Lower leg skin (tissue), 3 donors: ENCODE data around the gene ANKRD34A.

ENCODE experiments used
- POLR2A ChIP-seq, 2 donors: fragments of 450-650 bp; IDR thresholded peaks; one replicate each; pipeline ENCODE4 v1.6.1; 2016 to 2017; ENCODE audit warnings: antibody characterized with exemption in 2 of 2, mild to moderate bottlenecking in 1 of 2, moderate library complexity in 1 of 2
- TF ChIP-seq, protein P1 (sequence below), 3 donors: fragments of 450-650 bp; IDR thresholded peaks; one replicate each; pipeline ENCODE4 v1.5.1; 2016; ENCODE audit warnings: antibody characterized with exemption in 3 of 3, mild to moderate bottlenecking in 3 of 3, moderate library complexity in 2 of 3

DNA sequence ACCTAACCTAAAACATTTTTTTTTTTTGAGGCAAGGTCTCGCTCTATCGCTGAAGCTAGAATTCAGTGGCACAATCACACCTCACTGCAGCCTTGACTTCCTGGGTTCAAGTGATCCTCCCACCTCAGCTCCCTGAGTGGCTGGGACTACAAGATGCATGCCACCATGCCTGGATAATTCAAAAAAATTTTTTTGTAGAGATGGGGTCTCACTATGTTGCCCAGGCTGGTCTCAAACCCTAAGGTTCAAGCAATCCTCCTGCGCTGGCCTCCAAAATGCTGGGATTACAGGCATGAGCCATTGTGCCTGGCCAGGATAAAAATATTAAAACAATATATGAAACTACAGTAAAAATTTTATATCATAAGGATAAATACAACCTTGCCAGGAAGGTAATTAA is 11.5 kb downstream of the ANKRD34A start:
- TF ChIP-seq, protein P1, sequence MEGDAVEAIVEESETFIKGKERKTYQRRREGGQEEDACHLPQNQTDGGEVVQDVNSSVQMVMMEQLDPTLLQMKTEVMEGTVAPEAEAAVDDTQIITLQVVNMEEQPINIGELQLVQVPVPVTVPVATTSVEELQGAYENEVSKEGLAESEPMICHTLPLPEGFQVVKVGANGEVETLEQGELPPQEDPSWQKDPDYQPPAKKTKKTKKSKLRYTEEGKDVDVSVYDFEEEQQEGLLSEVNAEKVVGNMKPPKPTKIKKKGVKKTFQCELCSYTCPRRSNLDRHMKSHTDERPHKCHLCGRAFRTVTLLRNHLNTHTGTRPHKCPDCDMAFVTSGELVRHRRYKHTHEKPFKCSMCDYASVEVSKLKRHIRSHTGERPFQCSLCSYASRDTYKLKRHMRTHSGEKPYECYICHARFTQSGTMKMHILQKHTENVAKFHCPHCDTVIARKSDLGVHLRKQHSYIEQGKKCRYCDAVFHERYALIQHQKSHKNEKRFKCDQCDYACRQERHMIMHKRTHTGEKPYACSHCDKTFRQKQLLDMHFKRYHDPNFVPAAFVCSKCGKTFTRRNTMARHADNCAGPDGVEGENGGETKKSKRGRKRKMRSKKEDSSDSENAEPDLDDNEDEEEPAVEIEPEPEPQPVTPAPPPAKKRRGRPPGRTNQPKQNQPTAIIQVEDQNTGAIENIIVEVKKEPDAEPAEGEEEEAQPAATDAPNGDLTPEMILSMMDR (IDR thresholded peaks at IDR 0.05): no peak
- TF ChIP-seq POLR2A (IDR thresholded peaks at IDR 0.05): no peak
